ENCODE measurements around the gene NOTCH1.

Gene NOTCH1

GRCh38 chr9:136520053-136520540, 25.8 kb downstream of the NOTCH1 start:
- Mint-ChIP-seq H3K27me3 (no peaks in the 10 kb centered on the region), H3K9me3 (no peaks in the 10 kb centered on the region), H3K27ac (peak overlapping the region; percentile 95), H3K36me3 (ENCODE audit: low read depth) (peaks cover 94% of the 10 kb centered on the region), H3K4me1 (ENCODE audit: low read depth) (peaks cover 45% of the 10 kb centered on the region), H3K4me3 (no peak overlapping the region)
- intact Hi-C loops (cut with micrococcal nuclease), result no loop called here

GRCh38 chr9:136519263-136520052, 26.4 kb downstream of the NOTCH1 start:
- intact Hi-C loops (cut with micrococcal nuclease), result no loop called here
- Mint-ChIP-seq H3K4me3 (no peak overlapping the region), H3K27ac (peak overlapping the region; percentile 95), H3K4me1 (ENCODE audit: low read depth) (peaks cover 45% of the 10 kb centered on the region), H3K36me3 (ENCODE audit: low read depth) (peaks cover 97% of the 10 kb centered on the region), H3K27me3 (no peaks in the 10 kb centered on the region), H3K9me3 (no peaks in the 10 kb centered on the region)

GRCh38 chr9:136518623-136519022, 27.2 kb downstream of the NOTCH1 start:
- Mint-ChIP-seq H3K9me3 (no peaks in the 10 kb centered on the region), H3K27ac (no peak overlapping the region), H3K27me3 (no peaks in the 10 kb centered on the region), H3K4me1 (ENCODE audit: low read depth) (peaks cover 38% of the 10 kb centered on the region), H3K4me3 (no peak overlapping the region), H3K36me3 (ENCODE audit: low read depth) (peaks cover 99% of the 10 kb centered on the region)
- intact Hi-C loops (cut with micrococcal nuclease), result no loop called here

- Mint-ChIP-seq H3K36me3 (ENCODE audit: low read depth) (peaks cover 99% of the 10 kb centered on the region), H3K27me3 (no peaks in the 10 kb centered on the region)
- intact Hi-C loops (cut with micrococcal nuclease), result no loop called here
Observed at GRCh38 chr9:136517950-136518349, 27.9 kb downstream of the NOTCH1 start.

GRCh38 chr9:136517012-136517743, 28.7 kb downstream of the NOTCH1 start:
- peaks cover 99% of the 10 kb centered on the region for H3K36me3 Mint-ChIP-seq (ENCODE audit: low read depth)
- H3K9me3 Mint-ChIP-seq, result no peaks in the 10 kb centered on the region
- intact Hi-C loops (cut with micrococcal nuclease), result no loop called here
- no peak overlapping the region for H3K27ac Mint-ChIP-seq
- no peaks in the 10 kb centered on the region for H3K27me3 Mint-ChIP-seq
- peaks cover 23% of the 10 kb centered on the region for H3K4me1 Mint-ChIP-seq (ENCODE audit: low read depth)
- H3K4me3 Mint-ChIP-seq, result no peak overlapping the region

More at GRCh38 chr9:136517950-136518349, 27.9 kb downstream of the NOTCH1 start:
- Mint-ChIP-seq H3K4me1 (ENCODE audit: low read depth) (peaks cover 31% of the 10 kb centered on the region), H3K9me3 (no peaks in the 10 kb centered on the region), H3K4me3 (no peak overlapping the region), H3K27ac (no peak overlapping the region)

GRCh38 chr9:136516191-136516654, 29.6 kb downstream of the NOTCH1 start:
- intact Hi-C loops (cut with micrococcal nuclease), result no loop called here
- H3K27ac Mint-ChIP-seq, result no peak overlapping the region
- no peak overlapping the region for H3K4me3 Mint-ChIP-seq
- H3K27me3 Mint-ChIP-seq, result no peaks in the 10 kb centered on the region
- peaks cover 99% of the 10 kb centered on the region for H3K36me3 Mint-ChIP-seq (ENCODE audit: low read depth)
- H3K4me1 Mint-ChIP-seq (ENCODE audit: low read depth), result peaks cover 14% of the 10 kb centered on the region
- no peaks in the 10 kb centered on the region for H3K9me3 Mint-ChIP-seq

GRCh38 chr9:136515276-136515675, 30.6 kb downstream of the NOTCH1 start:
- intact Hi-C loops (cut with micrococcal nuclease), result no loop called here
- H3K4me1 Mint-ChIP-seq (ENCODE audit: low read depth), result peaks cover 4% of the 10 kb centered on the region
- no peaks in the 10 kb centered on the region for H3K27me3 Mint-ChIP-seq
- peaks cover 100% of the 10 kb centered on the region for H3K36me3 Mint-ChIP-seq (ENCODE audit: low read depth)
- H3K4me3 Mint-ChIP-seq, result no peak overlapping the region
- H3K27ac Mint-ChIP-seq, result no peak overlapping the region
- H3K9me3 Mint-ChIP-seq, result no peaks in the 10 kb centered on the region

GRCh38 chr9:136514022-136514714, 31.7 kb downstream of the NOTCH1 start:
- intact Hi-C loops (cut with micrococcal nuclease), result no loop called here
- no peak overlapping the region for H3K4me3 Mint-ChIP-seq
- H3K27me3 Mint-ChIP-seq, result no peaks in the 10 kb centered on the region
- no peak overlapping the region for H3K27ac Mint-ChIP-seq
- H3K4me1 Mint-ChIP-seq (ENCODE audit: low read depth), result no peaks in the 10 kb centered on the region
- H3K36me3 Mint-ChIP-seq (ENCODE audit: low read depth), result peaks cover 100% of the 10 kb centered on the region
- no peaks in the 10 kb centered on the region for H3K9me3 Mint-ChIP-seq

- Mint-ChIP-seq H3K27ac (no peak overlapping the region), H3K36me3 (ENCODE audit: low read depth) (peaks cover 100% of the 10 kb centered on the region), H3K4me3 (no peak overlapping the region), H3K4me1 (ENCODE audit: low read depth) (no peaks in the 10 kb centered on the region), H3K9me3 (no peaks in the 10 kb centered on the region), H3K27me3 (no peaks in the 10 kb centered on the region)
- intact Hi-C loops (cut with micrococcal nuclease), result no loop called here
Observed at GRCh38 chr9:136513191-136513590, 32.7 kb downstream of the NOTCH1 start.

- Mint-ChIP-seq H3K27me3 (no peaks in the 10 kb centered on the region), H3K27ac (no peak overlapping the region), H3K4me1 (ENCODE audit: low read depth) (no peaks in the 10 kb centered on the region), H3K9me3 (no peaks in the 10 kb centered on the region), H3K4me3 (no peak overlapping the region), H3K36me3 (ENCODE audit: low read depth) (peaks cover 100% of the 10 kb centered on the region)
- intact Hi-C loops (cut with micrococcal nuclease), result no loop called here
Observed at GRCh38 chr9:136512651-136513071, 33.2 kb downstream of the NOTCH1 start.

- no peaks in the 10 kb centered on the region for H3K9me3 Mint-ChIP-seq
- H3K36me3 Mint-ChIP-seq (ENCODE audit: low read depth), result peaks cover 100% of the 10 kb centered on the region
- no peak overlapping the region for H3K27ac Mint-ChIP-seq
- H3K4me1 Mint-ChIP-seq (ENCODE audit: low read depth), result no peaks in the 10 kb centered on the region
- no peaks in the 10 kb centered on the region for H3K27me3 Mint-ChIP-seq
- intact Hi-C loops (cut with micrococcal nuclease), result no loop called here
- no peak overlapping the region for H3K4me3 Mint-ChIP-seq
Observed at GRCh38 chr9:136511670-136512592, 33.9 kb downstream of the NOTCH1 start.

- peaks cover 100% of the 10 kb centered on the region for H3K36me3 Mint-ChIP-seq (ENCODE audit: low read depth)
- no peak overlapping the region for H3K4me3 Mint-ChIP-seq
- no peaks in the 10 kb centered on the region for H3K4me1 Mint-ChIP-seq (ENCODE audit: low read depth)
- H3K27ac Mint-ChIP-seq, result no peak overlapping the region
- intact Hi-C loops (cut with micrococcal nuclease), result no loop called here
- no peaks in the 10 kb centered on the region for H3K9me3 Mint-ChIP-seq
- H3K27me3 Mint-ChIP-seq, result no peaks in the 10 kb centered on the region
Observed at GRCh38 chr9:136511144-136511669, 34.6 kb downstream of the NOTCH1 start.

- H3K27me3 Mint-ChIP-seq, result no peaks in the 10 kb centered on the region
- no peaks in the 10 kb centered on the region for H3K9me3 Mint-ChIP-seq
- intact Hi-C loops (cut with micrococcal nuclease), result no loop called here
- H3K36me3 Mint-ChIP-seq (ENCODE audit: low read depth), result peaks cover 100% of the 10 kb centered on the region
- no peaks in the 10 kb centered on the region for H3K4me1 Mint-ChIP-seq (ENCODE audit: low read depth)
- no peak overlapping the region for H3K27ac Mint-ChIP-seq
- H3K4me3 Mint-ChIP-seq, result no peak overlapping the region
Observed at GRCh38 chr9:136510561-136510960, 35.3 kb downstream of the NOTCH1 start.
